GM12875 (cell line): Measurements from ENCODE around the gene FAM131A.

ENCODE experiments used
- H3K4me3 ChIP-seq: one replicate; pipeline ENCODE4 v1.5.1; 2011; ENCODE audit warnings: low read depth, low read length, control low read depth
- TF ChIP-seq, protein P1 (sequence below): IDR thresholded peaks from 2 replicates; pipeline ENCODE4 v1.5.1; 2011; ENCODE audit warnings: low read depth, mild to moderate bottlenecking, control low read depth, inconsistent platforms, low read length, moderate library complexity, borderline replicate concordance; ENCODE audit not compliant: insufficient read depth

FAM131A gene

DNA sequence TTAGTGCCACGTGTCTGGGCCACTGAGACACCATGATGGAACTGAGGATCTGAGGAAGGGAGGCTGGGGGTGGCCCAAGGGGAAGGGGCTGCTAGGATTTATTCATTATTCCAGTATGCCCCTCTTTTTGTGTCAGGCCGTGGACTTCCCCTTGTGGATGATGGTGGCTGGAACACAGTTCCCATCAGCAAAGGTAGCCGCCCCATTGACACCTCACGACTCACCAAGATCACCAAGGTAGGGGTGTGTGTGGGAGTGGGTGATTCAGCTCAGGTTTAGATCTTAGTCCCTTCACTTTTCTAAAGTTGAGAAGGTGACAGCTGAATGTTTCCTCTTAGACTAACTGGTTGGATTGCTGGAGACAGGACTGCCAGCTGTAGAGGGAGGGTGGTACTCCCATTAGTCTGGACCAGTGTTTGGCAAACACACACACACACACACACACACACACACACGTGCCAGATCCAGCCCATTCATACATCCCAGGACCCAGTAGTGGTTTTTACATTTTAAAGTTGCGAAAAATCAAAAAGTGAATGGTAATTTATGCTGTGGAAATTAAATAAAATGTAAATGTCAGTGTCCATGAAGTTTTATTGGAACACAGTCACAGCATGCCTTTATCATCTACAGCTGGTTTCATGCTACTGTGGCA, 11.6 kb upstream of the FAM131A start:
- no peak overlapping the region for H3K4me3 ChIP-seq
- TF ChIP-seq, protein P1, sequence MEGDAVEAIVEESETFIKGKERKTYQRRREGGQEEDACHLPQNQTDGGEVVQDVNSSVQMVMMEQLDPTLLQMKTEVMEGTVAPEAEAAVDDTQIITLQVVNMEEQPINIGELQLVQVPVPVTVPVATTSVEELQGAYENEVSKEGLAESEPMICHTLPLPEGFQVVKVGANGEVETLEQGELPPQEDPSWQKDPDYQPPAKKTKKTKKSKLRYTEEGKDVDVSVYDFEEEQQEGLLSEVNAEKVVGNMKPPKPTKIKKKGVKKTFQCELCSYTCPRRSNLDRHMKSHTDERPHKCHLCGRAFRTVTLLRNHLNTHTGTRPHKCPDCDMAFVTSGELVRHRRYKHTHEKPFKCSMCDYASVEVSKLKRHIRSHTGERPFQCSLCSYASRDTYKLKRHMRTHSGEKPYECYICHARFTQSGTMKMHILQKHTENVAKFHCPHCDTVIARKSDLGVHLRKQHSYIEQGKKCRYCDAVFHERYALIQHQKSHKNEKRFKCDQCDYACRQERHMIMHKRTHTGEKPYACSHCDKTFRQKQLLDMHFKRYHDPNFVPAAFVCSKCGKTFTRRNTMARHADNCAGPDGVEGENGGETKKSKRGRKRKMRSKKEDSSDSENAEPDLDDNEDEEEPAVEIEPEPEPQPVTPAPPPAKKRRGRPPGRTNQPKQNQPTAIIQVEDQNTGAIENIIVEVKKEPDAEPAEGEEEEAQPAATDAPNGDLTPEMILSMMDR, result no peak

DNA sequence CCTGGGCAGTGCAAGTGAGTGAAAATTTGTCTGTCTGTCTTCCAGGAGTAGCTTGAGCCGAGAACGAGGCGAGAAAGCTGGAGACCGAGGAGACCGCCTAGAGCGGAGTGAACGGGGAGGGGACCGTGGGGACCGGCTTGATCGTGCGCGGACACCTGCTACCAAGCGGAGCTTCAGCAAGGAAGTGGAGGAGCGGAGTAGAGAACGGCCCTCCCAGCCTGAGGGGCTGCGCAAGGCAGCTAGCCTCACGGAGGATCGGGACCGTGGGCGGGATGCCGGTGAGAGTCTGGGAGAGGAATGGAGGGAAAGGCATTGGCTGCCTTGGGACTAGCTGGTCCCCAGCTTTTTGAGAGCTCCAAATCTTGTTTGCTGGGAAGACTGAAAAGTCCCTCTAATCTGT, 10.2 kb upstream of the FAM131A start:
- H3K4me3 ChIP-seq, result no peak overlapping the region
- TF ChIP-seq, protein P1, result no peak

DNA sequence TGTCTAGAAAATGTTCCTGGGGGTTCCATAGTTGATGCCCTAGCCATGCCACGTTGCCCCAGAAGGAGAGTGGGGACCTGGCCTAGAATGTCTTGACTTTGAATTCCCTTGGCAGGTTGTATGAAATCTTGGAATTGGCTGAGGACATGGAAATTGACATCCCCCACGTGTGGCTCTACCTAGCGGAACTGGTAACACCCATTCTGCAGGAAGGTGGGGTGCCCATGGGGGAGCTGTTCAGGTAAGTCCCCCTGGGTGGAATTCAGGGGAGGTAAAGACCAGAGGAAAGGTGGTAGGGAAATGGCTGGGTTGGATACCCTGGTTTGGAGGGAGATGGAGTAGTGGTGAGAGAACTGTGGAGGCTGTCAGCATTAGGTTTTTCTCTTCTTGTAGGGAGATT, 8.9 kb upstream of the FAM131A start:
- TF ChIP-seq, protein P1, result no peak
- H3K4me3 ChIP-seq, result no peak overlapping the region

DNA sequence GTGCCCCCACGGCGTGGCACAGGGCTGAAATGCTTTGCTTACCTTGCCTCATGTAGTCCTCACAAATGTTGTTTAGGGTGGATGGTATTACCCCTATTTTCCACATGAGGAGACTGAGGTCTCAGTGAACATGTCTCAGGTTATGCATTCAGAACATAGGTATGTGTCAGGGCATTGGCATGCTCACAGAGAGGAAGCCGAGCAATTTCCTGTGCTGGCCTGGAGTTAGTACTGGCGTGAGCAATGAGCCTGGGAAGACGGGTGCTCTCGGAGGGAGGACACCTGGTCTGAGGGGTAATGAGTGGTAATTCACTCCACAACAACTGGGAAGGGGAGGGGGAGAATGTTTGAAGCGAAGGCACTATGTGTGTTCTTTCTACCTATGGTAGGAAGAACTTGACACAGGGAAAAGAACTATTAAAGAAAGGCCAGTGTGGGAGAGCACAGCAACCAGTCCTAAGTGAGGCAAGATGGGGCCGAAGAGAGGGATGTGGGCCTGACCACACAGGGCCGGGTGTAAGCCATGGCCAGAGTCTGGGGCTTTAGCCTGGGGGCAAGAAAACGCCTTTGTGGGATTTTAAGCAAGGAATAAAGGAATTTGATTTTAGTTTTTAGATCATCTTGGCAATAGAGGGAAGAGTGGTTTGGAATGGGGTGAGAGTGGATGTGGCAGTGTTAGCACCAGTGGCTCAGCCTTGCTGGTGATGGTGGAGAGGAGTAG, 4.9 kb upstream of the FAM131A start:
- TF ChIP-seq, protein P1, result no peak
- no peak overlapping the region for H3K4me3 ChIP-seq

DNA sequence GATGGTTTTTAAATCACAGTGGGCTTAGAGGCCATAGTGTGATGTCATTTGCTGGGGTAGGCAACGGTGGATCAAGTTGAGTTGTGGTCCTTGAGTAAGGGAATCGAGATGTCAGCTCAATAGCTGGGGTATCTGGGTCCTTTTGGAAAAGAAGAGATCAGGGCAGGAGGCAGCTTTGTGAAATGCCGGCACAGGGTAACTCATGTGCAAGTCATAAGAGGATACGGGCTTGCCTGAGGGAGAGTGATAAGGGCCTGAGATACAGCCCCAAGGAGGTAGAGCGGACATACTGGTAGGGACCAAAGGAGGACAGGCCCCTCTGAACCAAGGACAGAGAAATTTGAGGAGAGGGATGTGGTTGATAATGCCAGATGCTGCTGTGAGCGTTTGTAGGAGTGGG, 4.2 kb upstream of the FAM131A start:
- TF ChIP-seq, protein P1, result no peak
- no peak overlapping the region for H3K4me3 ChIP-seq

DNA sequence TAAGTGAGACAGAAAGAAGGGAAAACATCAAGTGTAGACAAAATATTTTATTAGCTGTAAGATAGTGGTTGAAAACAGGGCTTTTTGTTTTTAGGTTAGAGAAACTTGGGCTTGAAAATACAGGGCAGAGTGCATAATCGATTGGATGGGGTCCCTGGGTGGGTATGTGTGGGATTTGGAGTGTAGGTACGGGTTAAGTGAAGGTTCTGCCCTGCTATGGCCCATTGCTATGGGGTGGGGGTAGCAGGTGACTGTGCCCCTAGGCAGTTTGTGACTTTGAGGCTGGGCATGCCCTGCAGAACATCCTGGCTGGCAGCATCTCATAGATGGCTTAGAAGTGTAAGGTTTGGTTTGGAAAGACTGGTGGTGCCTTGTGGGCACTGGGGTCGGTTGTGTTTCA, 3.7 kb upstream of the FAM131A start:
- H3K4me3 ChIP-seq, result no peak overlapping the region
- TF ChIP-seq, protein P1, result no peak

DNA sequence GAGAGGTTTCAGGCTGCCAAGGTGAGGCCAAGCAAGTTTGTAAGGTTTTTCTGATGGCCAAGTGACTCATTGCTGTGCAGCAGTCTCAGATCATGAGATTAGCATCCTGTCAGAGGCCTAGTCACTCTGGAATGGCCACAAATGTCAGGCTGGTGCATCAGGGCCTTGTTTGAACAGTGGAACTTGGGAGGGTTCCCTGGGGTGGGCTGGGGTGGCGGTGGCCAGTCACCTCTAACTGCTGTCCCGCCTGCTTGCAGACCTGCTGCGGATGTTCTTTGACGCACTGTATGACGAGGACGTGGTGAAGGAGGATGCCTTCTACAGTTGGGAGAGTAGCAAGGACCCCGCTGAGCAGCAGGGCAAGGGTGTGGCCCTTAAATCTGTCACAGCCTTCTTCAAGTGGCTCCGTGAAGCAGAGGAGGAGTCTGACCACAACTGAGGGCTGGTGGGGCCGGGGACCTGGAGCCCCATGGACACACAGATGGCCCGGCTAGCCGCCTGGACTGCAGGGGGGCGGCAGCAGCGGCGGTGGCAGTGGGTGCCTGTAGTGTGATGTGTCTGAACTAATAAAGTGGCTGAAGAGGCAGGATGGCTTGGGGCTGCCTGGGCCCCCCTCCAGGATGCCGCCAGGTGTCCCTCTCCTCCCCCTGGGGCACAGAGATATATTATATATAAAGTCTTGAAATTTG, 2.8 kb upstream of the FAM131A start:
- H3K4me3 ChIP-seq, result no peak overlapping the region

More for the DNA sequence above, 2.8 kb upstream of the FAM131A start:
- TF ChIP-seq, protein P1, result no peak
